D341Med (cell line): Measurements from ENCODE around the gene BUB1B.
A peak's percentile ranks its signal among the peaks of the same experiment; 100 is the strongest.

Experiments
- DNase-seq: peaks from one replicate; pipeline ENCODE4 v3.0.0; 2012; ENCODE audit warnings: low spot score

Gene BUB1B

GRCh38 chr15:40190591-40190990 is 29.7 kb downstream of the BUB1B start:
- no peak for DNase-seq

GRCh38 chr15:40192942-40193341 is 32.1 kb downstream of the BUB1B start:
- DNase-seq: no peak

GRCh38 chr15:40197434-40197833 is 36.6 kb downstream of the BUB1B start:
- no peak for DNase-seq

GRCh38 chr15:40198355-40199085 is 37.7 kb downstream of the BUB1B start:
- no peak for DNase-seq

GRCh38 chr15:40204100-40204499 is 43.2 kb downstream of the BUB1B start:
- DNase-seq: no peak

GRCh38 chr15:40217166-40217824 is 56.4 kb downstream of the BUB1B start:
- peak; percentile 73 for DNase-seq

GRCh38 chr15:40219801-40220200 is 58.9 kb downstream of the BUB1B start:
- no peak for DNase-seq

GRCh38 chr15:40222131-40222530 is 61.3 kb downstream of the BUB1B start:
- no peak for DNase-seq

- DNase-seq: no peak
These were observed 65.9 kb downstream of the BUB1B start for GRCh38 chr15:40226736-40227135.

- no peak for DNase-seq
These were observed 68.4 kb downstream of the BUB1B start for GRCh38 chr15:40229316-40229715.

GRCh38 chr15:40229956-40230355 is 69.1 kb downstream of the BUB1B start:
- no peak for DNase-seq

GRCh38 chr15:40232625-40233070 is 71.8 kb downstream of the BUB1B start:
- DNase-seq: peak; percentile 38

GRCh38 chr15:40233727-40234577 is 73.1 kb downstream of the BUB1B start:
- peak; percentile 16 for DNase-seq

GRCh38 chr15:40234783-40235182 is 73.9 kb downstream of the BUB1B start:
- no peak for DNase-seq

GRCh38 chr15:40235201-40235885 is 74.5 kb downstream of the BUB1B start:
- no peak for DNase-seq

- peak; percentile 84 for DNase-seq
These were observed 77.9 kb downstream of the BUB1B start, which contains the start of gene PAK6 for GRCh38 chr15:40238532-40239403. PAK6 (plus strand) TSS chr15:40239063; CDS start chr15:40264786, 25,723 bp downstream.

- no peak for DNase-seq
These were observed 78.5 kb downstream of the BUB1B start for GRCh38 chr15:40239404-40239692.

GRCh38 chr15:40239693-40240618 is 79.1 kb downstream of the BUB1B start:
- no peak for DNase-seq

- DNase-seq: no peak
These were observed 79.9 kb downstream of the BUB1B start for GRCh38 chr15:40240619-40241221.
